ENCODE data around the gene BCDIN3D. TPM values are rescaled to one million over a fixed set of nuclear protein-coding genes. Genes with fewer than 3 reads are reported as not detected.

The BCDIN3D gene
- total RNA-seq, 1 donor from 2014 or later = 3.8 TPM

DNA sequence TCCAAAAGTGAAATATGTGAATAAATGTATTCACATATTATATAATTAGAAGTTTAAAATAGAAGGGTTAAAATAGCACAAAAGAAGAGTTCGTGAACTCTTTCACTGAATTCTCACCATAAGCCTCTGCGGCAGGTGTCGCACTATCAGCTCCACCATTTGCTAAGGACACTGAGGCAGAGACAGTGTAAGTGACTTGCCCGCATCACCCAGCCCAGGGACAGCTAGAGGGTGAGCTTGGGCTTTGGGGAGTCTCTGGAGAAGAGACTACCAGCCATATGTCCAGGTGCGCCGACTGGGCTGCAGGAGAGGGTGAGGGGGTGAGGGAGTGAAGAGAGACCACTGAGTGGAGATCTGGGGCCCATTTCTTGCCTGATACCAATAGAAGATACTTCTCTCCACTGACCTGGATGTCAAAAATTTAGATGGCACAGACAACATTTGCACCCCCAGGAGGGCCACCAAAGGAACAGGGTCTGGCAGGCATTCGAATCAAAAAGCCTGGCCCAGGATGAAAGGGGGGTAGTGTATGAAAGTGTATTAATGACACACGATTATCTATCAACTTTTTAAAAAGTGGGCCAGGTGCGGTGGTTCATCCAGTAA, 32.3 kb upstream of the BCDIN3D start:
- no peak for TF ChIP-seq CTCF (IDR thresholded peaks at IDR 0.05)
- TF ChIP-seq EZH2phosphoT487 (IDR thresholded peaks at IDR 0.05) = no peak
- TF ChIP-seq EZH2 (IDR thresholded peaks at IDR 0.05) = no peak
- Histone ChIP-seq H3K9ac (no peak overlapping the region), H3K36me3 (no peaks in the 10 kb centered on the region), H3K9me3 (ENCODE audit: low read depth) (no peaks in the 10 kb centered on the region), H3K4me3 (no peak overlapping the region), H3K27ac (no peak overlapping the region), H3K4me1 (no peaks in the 10 kb centered on the region), H3K27me3 (no peaks in the 10 kb centered on the region), H3K4me2 (no peak overlapping the region), H2AFZ (replicated peaks) (no peak overlapping the region), H4K20me1 (ENCODE audit: low read depth) (no peaks in the 10 kb centered on the region), H3K79me2 (ENCODE audit: low read depth) (no peaks in the 10 kb centered on the region), H3F3A (ENCODE audit: low read depth) (peaks cover 29% of the 10 kb centered on the region)
- Mint-ChIP-seq H3K27me3 (ENCODE audit: insufficient read depth, low read depth) (peaks cover 29% of the 10 kb centered on the region), H3K36me3 (no peaks in the 10 kb centered on the region), H3K27ac (no peak overlapping the region), H3K9me3 (peaks cover 20% of the 10 kb centered on the region), H3K4me3 (no peak overlapping the region), H3K4me1 (peaks cover 11% of the 10 kb centered on the region)
- DNase-seq (ENCODE audit: low spot score) = no peak

- no peak for DNase-seq (ENCODE audit: low spot score)
- Histone ChIP-seq H3K4me3 (no peak overlapping the region), H3K36me3 (no peaks in the 10 kb centered on the region), H3K4me1 (no peaks in the 10 kb centered on the region), H3K9ac (no peak overlapping the region), H3K4me2 (no peak overlapping the region), H3K27ac (no peak overlapping the region), H3F3A (ENCODE audit: low read depth) (peaks cover 20% of the 10 kb centered on the region), H4K20me1 (ENCODE audit: low read depth) (no peaks in the 10 kb centered on the region), H3K79me2 (ENCODE audit: low read depth) (no peaks in the 10 kb centered on the region), H3K9me3 (ENCODE audit: low read depth) (no peaks in the 10 kb centered on the region), H2AFZ (replicated peaks) (no peak overlapping the region), H3K27me3 (no peaks in the 10 kb centered on the region)
- Mint-ChIP-seq H3K27ac (no peak overlapping the region), H3K9me3 (peaks cover 12% of the 10 kb centered on the region), H3K36me3 (no peaks in the 10 kb centered on the region), H3K4me1 (peaks cover 11% of the 10 kb centered on the region), H3K27me3 (ENCODE audit: insufficient read depth, low read depth) (peaks cover 20% of the 10 kb centered on the region), H3K4me3 (no peak overlapping the region)
- TF ChIP-seq EZH2phosphoT487 (IDR thresholded peaks at IDR 0.05) (no peak), EZH2 (IDR thresholded peaks at IDR 0.05) (no peak), CTCF (IDR thresholded peaks at IDR 0.05) (no peak)
Observed at GRCh38 chr12:49874142-49874897, 31.4 kb upstream of the BCDIN3D start.

DNA sequence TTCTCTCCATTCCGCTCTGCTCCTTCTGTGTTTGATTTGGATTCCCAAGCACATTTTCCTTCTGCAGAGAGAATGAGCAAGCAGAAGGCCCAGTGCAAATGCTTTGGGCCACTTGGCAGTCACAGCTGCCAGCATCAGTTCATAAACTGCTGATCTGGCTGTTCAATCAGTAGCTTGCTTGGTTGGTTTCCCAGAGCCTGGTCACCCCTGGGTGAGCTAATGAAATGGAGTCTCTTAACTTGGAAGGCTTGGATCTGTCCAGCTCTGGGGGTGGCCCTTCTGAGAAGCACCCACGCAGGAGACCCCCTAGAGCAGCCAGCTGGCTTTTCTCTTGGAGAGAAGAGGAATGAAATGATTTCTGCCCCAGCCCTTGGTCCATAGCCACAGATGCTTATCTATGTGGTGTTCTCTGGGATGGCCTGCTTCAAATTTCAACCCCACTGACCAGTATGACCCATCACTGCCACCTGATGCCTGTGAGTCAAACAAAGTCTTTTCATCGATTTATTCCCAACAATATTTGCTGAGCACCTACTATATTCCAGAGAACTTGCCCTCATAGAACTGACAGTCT, 30.5 kb upstream of the BCDIN3D start:
- Mint-ChIP-seq H3K27me3 (ENCODE audit: insufficient read depth, low read depth) (peaks cover 12% of the 10 kb centered on the region), H3K4me3 (no peak overlapping the region), H3K9me3 (peaks cover 4% of the 10 kb centered on the region), H3K4me1 (peaks cover 11% of the 10 kb centered on the region), H3K27ac (no peak overlapping the region), H3K36me3 (no peaks in the 10 kb centered on the region)
- Histone ChIP-seq H3K4me2 (no peak overlapping the region), H3K27ac (no peak overlapping the region), H4K20me1 (ENCODE audit: low read depth) (no peaks in the 10 kb centered on the region), H3K4me3 (no peak overlapping the region), H3K27me3 (no peaks in the 10 kb centered on the region), H3K79me2 (ENCODE audit: low read depth) (no peaks in the 10 kb centered on the region), H3F3A (ENCODE audit: low read depth) (peaks cover 11% of the 10 kb centered on the region), H3K36me3 (no peaks in the 10 kb centered on the region), H3K9ac (no peak overlapping the region), H2AFZ (replicated peaks) (no peak overlapping the region), H3K9me3 (ENCODE audit: low read depth) (no peaks in the 10 kb centered on the region), H3K4me1 (no peaks in the 10 kb centered on the region)
- DNase-seq (ENCODE audit: low spot score) = no peak
- no peak for TF ChIP-seq EZH2 (IDR thresholded peaks at IDR 0.05)
- no peak for TF ChIP-seq EZH2phosphoT487 (IDR thresholded peaks at IDR 0.05)
- no peak for TF ChIP-seq CTCF (IDR thresholded peaks at IDR 0.05)
